GM18951 (cell line): Measurements from ENCODE around the gene PRUNE2.

Source experiments
- POLR2A ChIP-seq: IDR thresholded peaks from 4 replicates; pipeline ENCODE4 v1.6.1; 2011; ENCODE audit warnings: mild to moderate bottlenecking; ENCODE audit not compliant: insufficient read length, insufficient read depth; ENCODE audit errors: extremely low read depth
- in situ Hi-C: fragments of 300-500 bp; cut with MboI; formaldehyde crosslinking; loops from one replicate; pipeline ENCODE4 v1.12.0; 2022; ENCODE audit warnings: low sequenced_read_pairs, mixed read lengths, inconsistent platforms; ENCODE audit not compliant: unreplicated experiment

Gene PRUNE2

GRCh38 chr9:76716085-76716672 lies 189.7 kb downstream of the PRUNE2 start:
- in situ Hi-C loops, result no loop called here
- no peak for TF ChIP-seq POLR2A

GRCh38 chr9:76713381-76713780 lies 192.5 kb downstream of the PRUNE2 start:
- in situ Hi-C loops, result no loop called here
- TF ChIP-seq POLR2A, result no peak

GRCh38 chr9:76709020-76709419 lies 196.9 kb downstream of the PRUNE2 start:
- in situ Hi-C loops, result no loop called here
- no peak for TF ChIP-seq POLR2A

GRCh38 chr9:76707510-76707909 lies 198.4 kb downstream of the PRUNE2 start:
- TF ChIP-seq POLR2A, result no peak
- in situ Hi-C loops, result no loop called here

GRCh38 chr9:76704593-76705204 lies 201.2 kb downstream of the PRUNE2 start:
- TF ChIP-seq POLR2A, result no peak
- in situ Hi-C loops, result no loop called here

- in situ Hi-C loops, result no loop called here
- no peak for TF ChIP-seq POLR2A
Observed at GRCh38 chr9:76703270-76703669, 202.6 kb downstream of the PRUNE2 start.

GRCh38 chr9:76701441-76702039 lies 204.4 kb downstream of the PRUNE2 start:
- TF ChIP-seq POLR2A, result no peak
- in situ Hi-C loops, result no loop called here

GRCh38 chr9:76700916-76701315 lies 205.0 kb downstream of the PRUNE2 start:
- in situ Hi-C loops, result no loop called here
- no peak for TF ChIP-seq POLR2A

- in situ Hi-C loops, result no loop called here
- no peak for TF ChIP-seq POLR2A
Observed at GRCh38 chr9:76699971-76700370, 205.9 kb downstream of the PRUNE2 start.

- in situ Hi-C loops, result no loop called here
- TF ChIP-seq POLR2A, result no peak
Observed at GRCh38 chr9:76697554-76697953, 208.4 kb downstream of the PRUNE2 start.

- no peak for TF ChIP-seq POLR2A
- in situ Hi-C loops, result no loop called here
Observed at GRCh38 chr9:76697081-76697480, 208.8 kb downstream of the PRUNE2 start.

- in situ Hi-C loops, result no loop called here
- no peak for TF ChIP-seq POLR2A
Observed at GRCh38 chr9:76693912-76694311, 212.0 kb downstream of the PRUNE2 start.

- in situ Hi-C loops, result no loop called here
- no peak for TF ChIP-seq POLR2A
Observed at GRCh38 chr9:76692458-76693129, 213.3 kb downstream of the PRUNE2 start.
